ENCODE data around the gene ATP8B4. TPM values are rescaled to one million over a fixed set of nuclear protein-coding genes. Genes with fewer than 3 reads are reported as not detected.

The ATP8B4 gene
- polyA plus RNA-seq, 3 donors, result 6.1 to 9.6 (median 6.8) TPM

GRCh38 chr15:50124631-50125030, 5.6 kb upstream of the ATP8B4 start:
- Histone ChIP-seq H3K4me3 (replicated peaks in 1 of 3; ENCODE audit: low read depth in 2 of 3, low read length in 3 of 3) (no peak overlapping the region), H3K4me2 (replicated peaks; ENCODE audit: extremely low read depth, low read length, poor library complexity, severe bottlenecking) (no peak overlapping the region), H3K36me3 (replicated peaks in 1 of 2; ENCODE audit: control insufficient read depth in 1 of 2, insufficient read depth in 2 of 2, low read length in 2 of 2) (no peaks in the 10 kb centered on the region), H3K9ac (ENCODE audit: insufficient read depth, low read length, poor library complexity, severe bottlenecking) (no peak overlapping the region), H3K27me3 (ENCODE audit: control insufficient read depth in 2 of 2, insufficient read depth in 2 of 2, low read length in 2 of 2) (no peaks in the 10 kb centered on the region), H3K4me1 (ENCODE audit: control insufficient read depth in 1 of 2, insufficient read depth in 2 of 2, low read length in 2 of 2) (peaks cover 16 to 24% of the 10 kb centered on the region in 2 donors), H3K79me2 (ENCODE audit: insufficient read depth, low read length) (peaks cover 5% of the 10 kb centered on the region), H3K27ac (ENCODE audit: low read depth in 1 of 2, low read length in 2 of 2) (no peak overlapping the region), H4K20me1 (ENCODE audit: insufficient read depth, low read length) (no peaks in the 10 kb centered on the region), H3K9me3 (replicated peaks in 1 of 2; ENCODE audit: control insufficient read depth in 1 of 2, insufficient read depth in 1 of 2, low read length in 2 of 2) (no peaks in the 10 kb centered on the region), H2AFZ (ENCODE audit: insufficient read depth, low read depth, low read length, poor library complexity, severe bottlenecking) (no peak overlapping the region)
- Mint-ChIP-seq H3K27me3 (ENCODE audit: low read depth in 3 of 3) (peaks cover 0 to 2% (median 2%) of the 10 kb centered on the region in 3 donors), H3K27ac (no peak overlapping the region), H3K9me3 (peaks cover 5 to 9% (median 8%) of the 10 kb centered on the region in 7 donors), H3K36me3 (peaks cover 5 to 7% of the 10 kb centered on the region in 2 donors), H3K4me1 (peaks cover 36% of the 10 kb centered on the region), H3K4me3 (no peak overlapping the region)
- intact Hi-C loops (cut with micrococcal nuclease), result no loop called here
- no peak for TF ChIP-seq CTCF (IDR thresholded peaks at IDR 0.05)
- DNase-seq, result no peak

GRCh38 chr15:50123861-50124557, 5.0 kb upstream of the ATP8B4 start:
- intact Hi-C loops (cut with micrococcal nuclease), result no loop called here
- H3K9me3 Mint-ChIP-seq, result peaks cover 5 to 9% (median 8%) of the 10 kb centered on the region in 7 donors

More at GRCh38 chr15:50123861-50124557, 5.0 kb upstream of the ATP8B4 start:
- Mint-ChIP-seq H3K4me3 (no peak overlapping the region), H3K4me1 (peaks cover 42% of the 10 kb centered on the region), H3K27me3 (ENCODE audit: low read depth in 3 of 3) (peaks cover 0 to 2% (median 2%) of the 10 kb centered on the region in 3 donors), H3K27ac (peak overlapping the region in 1 of 7 donors; percentile 44), H3K36me3 (peaks cover 5 to 7% of the 10 kb centered on the region in 2 donors)
- Histone ChIP-seq H3K27me3 (ENCODE audit: control insufficient read depth in 2 of 2, insufficient read depth in 2 of 2, low read length in 2 of 2) (no peaks in the 10 kb centered on the region), H3K9me3 (replicated peaks in 1 of 2; ENCODE audit: control insufficient read depth in 1 of 2, insufficient read depth in 1 of 2, low read length in 2 of 2) (no peaks in the 10 kb centered on the region), H3K4me1 (ENCODE audit: control insufficient read depth in 1 of 2, insufficient read depth in 2 of 2, low read length in 2 of 2) (peaks cover 22 to 30% of the 10 kb centered on the region in 2 donors), H3K4me3 (replicated peaks in 1 of 3; ENCODE audit: low read depth in 2 of 3, low read length in 3 of 3) (no peak overlapping the region), H3K27ac (ENCODE audit: low read depth in 1 of 2, low read length in 2 of 2) (no peak overlapping the region), H2AFZ (ENCODE audit: insufficient read depth, low read depth, low read length, poor library complexity, severe bottlenecking) (no peak overlapping the region), H3K4me2 (replicated peaks; ENCODE audit: extremely low read depth, low read length, poor library complexity, severe bottlenecking) (no peak overlapping the region), H3K36me3 (replicated peaks in 1 of 2; ENCODE audit: control insufficient read depth in 1 of 2, insufficient read depth in 2 of 2, low read length in 2 of 2) (no peaks in the 10 kb centered on the region), H4K20me1 (ENCODE audit: insufficient read depth, low read length) (no peaks in the 10 kb centered on the region), H3K79me2 (ENCODE audit: insufficient read depth, low read length) (peaks cover 11% of the 10 kb centered on the region), H3K9ac (ENCODE audit: insufficient read depth, low read length, poor library complexity, severe bottlenecking) (no peak overlapping the region)
- peak in 1 of 3 donors; percentile 36 for DNase-seq
- no peak for TF ChIP-seq CTCF (IDR thresholded peaks at IDR 0.05)
- WGBS (ENCODE audit: insufficient coverage), result no CpG with 5 or more reads among the region's 4 CpGs

Data from CD14-positive monocyte (primary cell).